Measurements from ENCODE around the gene TNFRSF19.
A peak's percentile ranks its signal among the peaks of the same experiment; 100 is the strongest.

Gene TNFRSF19

DNA sequence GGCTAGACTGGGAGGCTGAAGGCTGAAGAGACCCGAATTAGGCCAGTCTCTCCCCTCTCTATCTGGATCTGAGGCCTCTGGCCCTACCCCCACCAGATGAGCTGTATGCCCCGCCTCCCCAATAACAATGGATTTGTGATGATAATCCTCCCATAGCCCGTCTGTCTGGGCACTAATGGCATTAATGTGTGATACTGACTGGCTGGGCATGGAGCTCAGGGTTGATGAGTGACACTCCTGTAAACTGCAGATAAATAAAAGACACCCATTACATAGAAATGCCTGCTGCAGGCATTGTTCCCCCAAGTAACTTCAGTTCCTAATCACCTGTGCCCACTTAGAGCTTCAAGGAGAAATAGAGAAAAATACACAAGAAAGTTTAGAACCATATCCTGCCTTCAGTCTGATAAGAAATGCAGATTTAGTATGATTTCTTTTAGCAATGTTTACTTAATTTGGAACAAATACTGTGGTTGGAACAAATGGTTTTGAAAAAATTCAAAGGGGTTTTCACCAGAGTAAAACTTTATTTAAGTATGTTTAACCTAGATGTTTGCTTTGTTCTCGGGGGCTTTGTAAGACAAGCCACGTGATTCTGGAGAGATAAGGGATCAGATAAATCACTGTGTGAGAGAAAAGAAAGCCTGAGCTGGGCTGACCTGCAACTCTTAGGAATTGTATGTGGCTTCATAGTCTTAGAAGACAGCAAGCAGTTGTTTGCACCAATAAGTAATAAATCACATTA is 60.3 kb downstream of the TNFRSF19 start:
- no peak for DNase-seq

DNA sequence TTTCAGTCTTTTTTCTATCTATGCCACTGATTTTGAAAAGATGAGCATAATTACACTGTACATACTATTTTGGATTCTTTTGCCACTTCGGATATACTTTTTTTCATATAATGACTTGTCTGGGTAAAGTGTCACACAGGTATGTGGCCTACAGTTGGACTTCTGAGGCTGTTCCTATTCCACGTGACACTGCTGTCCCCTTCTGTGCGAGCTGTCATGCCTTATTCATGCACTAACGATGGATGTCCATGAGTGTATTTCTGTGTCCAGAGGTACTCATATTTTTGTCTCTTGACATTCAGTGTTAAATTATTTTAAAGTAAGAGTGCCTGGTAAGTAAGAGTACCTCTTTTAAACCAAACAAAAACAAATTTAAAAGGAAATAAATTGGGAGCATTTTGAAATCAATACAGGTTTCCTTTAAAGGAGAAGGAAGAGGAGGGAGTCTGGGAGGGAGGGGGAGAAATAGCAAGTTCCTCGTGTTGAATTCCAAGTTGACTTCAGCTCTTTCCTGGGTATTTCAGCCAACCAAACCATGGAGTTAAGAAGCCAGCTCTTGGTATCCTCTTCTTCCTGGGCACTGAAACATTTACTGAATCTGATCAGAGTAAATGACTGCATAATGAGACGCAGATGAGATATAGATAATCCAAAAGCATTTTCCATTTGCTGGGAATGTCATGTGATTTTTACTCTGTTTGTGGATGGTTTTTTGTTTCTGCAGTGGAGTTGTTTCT is 61.3 kb downstream of the TNFRSF19 start:
- no peak for DNase-seq

DNA sequence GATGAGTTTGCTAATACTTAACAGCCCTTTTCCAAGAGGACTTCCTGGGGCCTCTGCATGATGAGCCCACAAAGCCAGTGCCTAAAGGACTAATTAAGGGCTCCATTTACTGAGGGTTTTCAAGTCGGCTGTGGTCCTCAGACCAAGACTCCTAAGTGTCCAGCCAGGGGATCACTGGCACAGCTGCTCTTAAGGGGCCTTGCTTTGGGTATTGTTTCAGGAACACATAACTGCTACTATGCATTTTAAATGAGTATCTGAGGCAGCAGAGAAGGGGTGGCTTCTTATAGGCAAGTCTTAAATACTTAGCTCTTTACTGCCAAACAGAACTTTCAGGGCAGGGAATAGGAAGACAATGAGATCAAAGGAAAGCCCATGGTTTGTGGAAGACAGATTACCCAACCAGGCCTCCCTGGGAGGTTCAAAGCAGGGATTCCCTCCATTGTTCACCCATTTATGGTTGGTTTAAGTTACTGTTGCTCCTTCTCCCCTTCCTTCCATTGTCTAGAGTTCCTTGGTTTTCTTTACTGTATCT is 61.9 kb downstream of the TNFRSF19 start:
- no peak for DNase-seq

DNA sequence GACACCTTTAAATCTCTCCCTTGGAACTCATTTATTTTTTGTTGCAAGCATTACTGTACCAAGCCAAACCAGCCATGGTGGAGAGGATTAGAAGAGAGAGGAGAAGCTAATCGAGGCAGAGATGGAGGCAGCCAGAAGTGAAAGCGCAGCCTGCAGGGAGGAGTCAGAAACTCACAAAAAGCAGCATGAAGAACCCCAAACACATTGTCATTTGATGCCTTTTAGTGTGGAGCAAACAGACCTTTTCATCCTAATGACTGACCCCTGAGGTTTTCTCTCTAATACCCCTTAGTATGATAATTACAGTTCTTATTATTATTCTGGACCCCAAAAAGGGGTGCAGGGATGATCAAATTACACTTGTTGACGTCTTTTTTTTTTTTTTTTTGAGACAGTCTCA is 62.5 kb downstream of the TNFRSF19 start:
- DNase-seq = no peak

DNA sequence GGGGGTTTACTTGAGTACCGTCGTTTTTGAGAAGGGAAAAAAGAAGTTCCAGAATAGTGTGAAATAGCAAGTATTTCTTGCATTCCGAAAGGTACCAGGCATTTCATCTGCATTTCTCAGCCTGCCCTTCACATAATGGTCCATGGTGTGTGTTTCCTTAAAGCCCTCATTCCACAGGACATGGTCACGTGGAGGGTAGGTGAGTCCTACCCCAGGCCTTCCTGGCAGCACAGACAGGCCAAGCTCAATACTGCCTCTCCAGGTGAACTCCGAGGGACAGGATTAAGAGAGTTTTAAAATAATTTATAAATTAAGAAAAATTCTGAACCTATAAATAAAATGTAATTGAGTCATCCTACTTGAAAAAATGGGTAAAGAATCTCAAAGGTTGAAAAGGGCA is 64.7 kb downstream of the TNFRSF19 start:
- DNase-seq = no peak

DNA sequence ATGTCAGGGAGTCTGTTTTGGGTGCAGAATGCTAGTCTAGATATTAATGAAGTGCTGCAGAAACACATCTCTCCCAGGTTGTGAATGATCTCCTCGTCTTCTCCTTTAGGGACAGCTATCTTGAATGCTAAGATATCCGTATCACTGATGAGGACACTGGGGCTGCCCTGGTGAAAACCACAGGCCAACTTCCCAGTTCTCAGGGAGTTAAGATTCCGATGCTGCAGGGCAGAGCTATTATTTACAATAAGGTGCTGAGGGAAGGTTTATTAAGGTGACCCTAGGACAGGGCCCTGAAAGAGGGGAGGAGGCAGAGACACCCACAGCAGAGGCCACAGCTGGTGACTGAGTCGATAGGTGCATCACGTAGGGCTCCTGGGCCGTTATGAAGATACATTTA is 66.1 kb downstream of the TNFRSF19 start:
- no peak for DNase-seq

DNA sequence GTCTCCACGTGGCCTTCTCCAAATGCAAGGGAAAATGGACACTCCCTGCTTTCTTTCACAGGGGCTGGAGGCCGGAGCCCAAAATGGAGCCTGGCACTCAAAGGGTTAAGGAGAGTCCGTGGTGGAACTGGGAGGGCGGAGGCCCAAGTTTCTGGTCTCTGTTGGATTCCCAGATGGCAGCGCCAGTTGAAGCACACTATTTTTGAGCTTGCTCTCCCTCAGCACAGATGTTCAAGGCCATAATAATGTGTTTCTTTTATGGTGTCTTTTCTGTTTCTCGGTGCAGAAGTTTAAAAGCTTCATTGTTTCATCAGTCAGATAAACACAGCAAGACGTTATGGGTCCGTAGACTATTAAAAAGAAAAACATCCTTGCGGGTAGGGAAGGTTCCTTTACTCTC is 67.6 kb downstream of the TNFRSF19 start:
- no peak for DNase-seq

DNA sequence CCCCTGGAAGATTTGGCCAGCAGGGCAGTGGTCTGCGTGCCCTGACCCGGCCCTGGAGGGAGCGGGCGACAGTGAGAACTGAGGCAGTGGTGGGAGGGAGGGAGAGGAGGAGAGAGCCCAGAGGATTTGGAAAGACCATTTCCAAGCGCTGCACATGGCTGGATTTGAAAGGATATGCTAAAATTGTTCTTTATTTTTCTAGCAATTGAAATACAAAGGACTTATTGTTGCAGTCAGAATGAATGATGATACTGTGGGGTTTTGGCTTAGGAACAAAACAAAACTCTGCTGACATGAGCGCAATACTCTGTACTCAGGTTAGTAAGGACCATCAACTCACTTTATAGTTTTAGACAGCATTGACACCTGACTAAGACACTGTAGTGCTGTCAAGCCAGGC is 69.5 kb downstream of the TNFRSF19 start:
- no peak for DNase-seq

DNA sequence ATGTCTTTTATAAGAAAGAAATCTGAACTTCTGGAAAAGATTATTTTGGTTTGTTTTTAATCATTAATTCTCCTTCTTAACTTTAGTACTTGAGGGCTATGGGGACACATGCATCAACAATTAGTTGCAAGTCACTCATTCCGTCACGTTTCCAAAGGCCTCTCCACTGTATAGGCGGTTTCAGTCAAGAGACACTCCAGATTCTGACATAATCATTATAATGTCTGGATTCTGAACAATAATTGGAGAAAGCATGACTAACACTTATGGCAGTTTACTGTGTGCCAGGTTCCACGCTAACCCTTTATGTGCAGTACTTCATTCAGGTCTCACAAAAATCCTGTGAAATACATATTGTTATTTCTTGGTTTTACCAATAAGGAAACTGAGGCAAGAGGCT is 71.9 kb downstream of the TNFRSF19 start:
- DNase-seq = no peak

DNA sequence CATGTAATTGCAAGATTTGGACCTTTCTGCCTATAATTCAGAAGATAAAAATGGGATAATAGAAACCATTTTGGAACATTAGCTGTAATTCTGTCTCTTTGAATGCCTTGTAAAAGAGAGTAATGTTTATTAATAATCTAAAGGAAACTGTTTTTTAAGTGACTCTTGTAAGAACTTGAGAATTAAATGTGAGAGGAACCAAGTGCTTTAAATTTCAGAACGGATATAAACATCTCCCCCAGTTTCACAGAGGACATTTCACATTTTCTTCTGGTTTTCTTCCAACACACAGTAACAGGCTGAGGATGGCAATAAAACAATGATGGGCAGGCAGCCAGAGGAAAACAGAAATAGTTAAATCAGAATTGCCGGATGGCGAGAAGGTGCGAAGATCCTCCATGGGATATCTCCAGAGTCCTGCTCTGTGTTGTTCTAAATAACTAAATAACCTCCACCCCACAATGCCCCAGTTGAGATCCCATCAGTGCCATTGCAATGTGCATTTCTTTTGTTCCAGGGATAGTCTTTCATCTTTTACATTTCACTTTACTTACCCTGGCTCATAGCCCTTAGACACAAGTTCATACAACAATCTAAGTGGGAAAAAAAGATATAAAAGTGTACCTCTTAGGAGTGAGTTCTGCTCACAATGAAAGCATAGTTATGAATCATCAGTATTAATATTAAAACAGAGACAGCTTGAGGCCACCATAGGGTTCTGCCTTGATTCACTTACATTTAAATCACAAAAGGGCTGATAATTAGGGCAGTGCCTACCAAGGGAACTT is 73.3 kb downstream of the TNFRSF19 start:
- DNase-seq = no peak

DNA sequence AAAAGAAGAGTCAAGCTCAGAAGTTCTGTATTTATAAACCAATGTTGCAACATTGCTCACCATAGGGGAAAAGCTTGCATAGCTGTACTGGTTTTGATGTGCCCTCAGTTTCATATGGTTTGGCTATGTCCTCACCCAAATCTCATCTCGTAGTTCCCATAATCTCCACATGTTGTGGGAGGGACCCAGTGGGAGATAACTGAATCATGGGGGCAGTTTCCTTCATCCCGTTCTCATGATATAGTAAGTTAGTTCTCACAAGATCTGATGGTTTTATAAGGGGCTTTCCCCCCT is 73.9 kb downstream of the TNFRSF19 start:
- DNase-seq = no peak

DNA sequence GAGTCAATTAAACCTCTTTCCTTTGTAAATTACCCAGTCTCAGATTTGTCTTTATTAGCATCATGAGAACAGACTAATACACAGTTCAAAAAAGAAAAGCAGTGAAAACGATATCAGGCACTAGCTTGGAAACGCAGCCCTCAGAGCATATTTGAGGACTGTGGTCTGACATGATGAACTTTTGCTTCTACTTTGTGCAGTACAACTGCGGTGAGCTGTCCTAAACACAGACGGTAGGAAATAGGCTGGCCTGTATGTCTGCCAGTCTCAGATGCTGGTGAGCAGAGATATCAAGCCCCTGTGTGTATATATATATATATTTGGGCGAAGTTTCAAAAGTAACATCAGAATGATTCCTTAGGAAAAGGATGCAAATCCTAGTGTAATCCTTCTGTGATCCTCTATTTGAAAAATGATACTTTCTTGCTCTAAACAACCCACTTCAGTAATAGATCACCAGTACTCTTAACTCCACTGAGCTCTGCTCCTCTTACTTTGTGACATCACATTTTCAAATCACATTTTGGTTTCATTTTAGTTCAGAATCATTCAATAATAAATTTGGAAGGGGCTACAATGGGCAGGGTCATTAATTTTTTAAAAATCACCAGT is 74.4 kb downstream of the TNFRSF19 start:
- DNase-seq = no peak

DNA sequence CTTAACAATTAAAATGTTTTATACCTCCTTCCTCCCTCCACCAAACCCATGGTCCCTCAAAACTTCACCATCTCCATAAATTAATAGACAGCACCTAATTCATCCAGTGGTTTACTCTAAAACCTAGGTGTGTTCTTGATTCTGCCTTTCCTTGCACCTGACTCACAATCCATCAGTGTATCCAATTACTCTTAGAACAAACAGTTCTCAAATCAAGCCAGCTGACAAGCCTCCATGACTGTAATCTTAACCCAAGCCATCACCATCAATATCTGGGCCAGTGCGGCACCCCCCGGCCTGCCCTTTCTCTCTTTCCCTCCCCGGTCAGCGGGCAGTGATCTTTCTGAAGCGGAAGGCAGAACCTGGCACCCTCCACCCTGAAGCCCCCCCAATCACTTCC is 75.6 kb downstream of the TNFRSF19 start:
- DNase-seq = no peak

DNA sequence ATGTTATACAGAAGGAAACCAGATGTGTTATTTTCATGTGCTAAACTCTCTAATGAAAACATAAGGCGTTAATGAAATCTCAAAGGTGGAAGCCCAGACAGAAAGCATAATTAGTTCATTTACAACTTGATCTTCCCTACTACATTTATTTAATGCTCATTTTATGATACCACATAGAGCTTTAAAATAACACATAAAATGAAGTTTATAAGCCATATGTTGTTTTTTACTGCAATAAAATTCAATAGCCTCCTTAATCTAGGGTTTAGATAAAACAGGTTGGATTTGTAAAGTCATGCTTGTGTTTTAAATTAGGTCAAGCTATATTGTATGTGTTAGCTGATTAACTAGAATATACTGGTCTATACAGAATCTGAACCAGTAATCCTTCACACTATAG is 81.2 kb downstream of the TNFRSF19 start:
- no peak for DNase-seq

DNA sequence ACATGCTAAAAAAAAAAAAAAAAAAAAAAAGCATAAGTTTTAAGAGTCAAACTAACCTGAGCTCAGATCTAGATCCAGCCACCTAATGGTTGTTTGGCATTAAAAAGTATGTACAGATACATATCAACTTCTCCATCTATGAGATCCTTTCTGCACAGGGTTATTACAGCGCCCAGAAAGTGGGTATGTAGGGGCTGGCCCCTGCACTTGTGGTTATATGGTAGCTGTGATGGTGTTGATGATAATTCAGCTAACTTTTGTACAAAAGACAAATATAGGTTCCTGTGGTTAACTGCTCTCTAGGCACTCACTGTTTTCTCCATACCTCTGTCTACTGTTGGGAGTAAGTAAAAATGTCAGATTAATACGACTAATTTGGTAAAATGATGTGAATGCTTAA is 81.7 kb downstream of the TNFRSF19 start:
- no peak for DNase-seq

DNA sequence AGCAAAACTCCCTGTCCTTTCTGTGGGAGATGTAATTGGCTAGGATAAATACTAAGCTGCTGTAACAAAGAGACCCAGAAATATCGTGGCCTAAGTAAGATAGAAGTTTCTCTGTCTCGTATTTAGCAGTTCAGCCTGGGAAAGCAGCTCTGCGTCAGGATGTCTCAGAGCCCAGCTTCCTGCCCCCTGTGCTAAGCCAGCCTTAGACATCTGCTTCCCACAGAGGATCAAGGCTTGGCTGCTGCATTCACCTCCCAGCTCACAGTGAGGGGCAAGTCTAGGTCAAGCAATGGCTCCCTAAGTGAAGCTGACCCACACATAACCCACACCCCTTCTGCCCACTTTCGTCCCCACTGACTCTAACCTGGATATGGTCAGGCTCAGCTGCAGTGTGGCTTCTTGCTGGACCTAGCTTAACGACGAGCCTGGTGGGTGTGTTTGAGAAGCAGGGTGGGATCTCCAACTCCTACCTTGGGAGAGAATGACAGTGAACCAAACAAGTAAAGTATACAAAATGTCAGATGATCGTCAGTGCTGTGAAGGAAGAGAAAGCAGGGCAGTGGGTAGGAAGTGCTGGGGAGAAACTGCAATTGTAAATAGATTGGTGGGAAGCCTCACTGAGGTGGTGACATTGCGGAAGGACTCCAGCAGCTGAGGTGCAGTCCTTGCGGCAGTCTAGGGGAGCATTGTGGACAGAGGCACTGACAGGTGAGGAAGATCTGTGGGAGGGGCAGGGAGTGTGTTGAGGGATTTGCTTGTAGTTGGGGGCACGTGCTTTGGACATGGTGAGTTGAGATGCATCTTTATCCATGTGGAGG is 82.9 kb downstream of the TNFRSF19 start:
- DNase-seq = no peak

DNA sequence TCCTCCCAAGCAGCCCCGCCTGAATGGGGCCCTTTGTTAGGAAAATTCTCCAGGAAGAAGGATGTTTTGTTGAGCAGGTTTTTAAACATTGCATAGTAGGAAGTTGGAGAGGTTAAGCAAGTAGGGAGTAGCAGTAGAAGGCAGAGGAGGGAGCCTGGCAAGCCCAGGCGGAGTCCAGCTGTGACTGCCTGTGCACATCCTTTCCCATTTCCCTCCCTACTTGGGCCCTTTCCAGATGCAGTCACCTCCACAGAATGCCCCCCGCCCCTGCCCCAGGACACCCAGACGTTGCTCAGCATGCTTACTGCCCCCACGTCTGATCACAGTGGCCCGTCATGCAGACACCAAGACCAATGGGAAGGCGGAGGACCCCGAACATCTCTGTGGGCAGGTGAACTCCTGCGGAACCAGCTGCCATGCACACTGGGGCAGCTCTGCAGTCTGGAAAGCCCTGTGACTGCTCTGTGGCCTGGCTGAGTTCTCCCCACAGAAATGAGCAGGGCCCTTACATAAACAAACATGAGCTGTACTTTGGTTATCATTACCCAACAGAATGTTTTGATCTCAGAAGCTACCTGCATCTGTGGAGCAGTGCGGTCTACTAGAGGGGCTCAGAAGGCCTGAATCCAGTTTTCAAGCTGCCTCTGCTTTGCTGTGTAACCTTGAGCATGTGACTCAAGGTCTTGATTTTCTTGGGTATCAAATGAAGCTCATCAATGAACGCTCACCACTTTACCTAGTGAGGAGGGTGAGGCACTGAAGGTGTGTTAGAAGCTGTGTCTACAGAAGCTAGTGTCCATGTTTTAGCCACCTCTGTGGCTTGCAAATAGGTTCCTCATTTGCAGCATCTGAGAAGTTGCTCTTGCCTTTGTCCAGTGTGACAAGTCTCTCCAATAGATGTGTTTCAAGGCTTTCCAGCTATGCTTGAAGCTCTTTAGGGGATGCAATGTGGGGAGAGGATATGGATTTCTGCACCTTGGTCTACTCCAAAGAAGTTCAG is 84.2 kb downstream of the TNFRSF19 start:
- DNase-seq = no peak

DNA sequence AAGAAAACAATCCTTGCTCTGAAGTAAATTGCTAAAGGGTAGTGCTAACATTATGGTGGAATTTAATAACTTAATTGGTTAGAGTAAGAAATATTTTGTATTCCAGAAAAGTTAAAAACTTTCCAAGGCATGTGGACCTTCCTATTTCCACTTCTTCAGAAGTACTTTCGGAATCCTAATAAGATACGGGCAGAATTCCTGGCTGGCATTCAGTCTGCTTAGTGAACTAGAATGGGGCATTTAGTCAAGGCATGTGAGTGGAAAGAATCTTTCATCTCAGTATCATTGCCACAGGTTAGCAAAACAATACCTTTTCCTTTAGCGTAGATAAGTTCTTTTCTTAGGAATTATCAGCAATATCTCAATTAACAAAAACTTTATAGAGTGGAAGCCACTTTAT is 85.1 kb downstream of the TNFRSF19 start:
- DNase-seq = no peak

DNA sequence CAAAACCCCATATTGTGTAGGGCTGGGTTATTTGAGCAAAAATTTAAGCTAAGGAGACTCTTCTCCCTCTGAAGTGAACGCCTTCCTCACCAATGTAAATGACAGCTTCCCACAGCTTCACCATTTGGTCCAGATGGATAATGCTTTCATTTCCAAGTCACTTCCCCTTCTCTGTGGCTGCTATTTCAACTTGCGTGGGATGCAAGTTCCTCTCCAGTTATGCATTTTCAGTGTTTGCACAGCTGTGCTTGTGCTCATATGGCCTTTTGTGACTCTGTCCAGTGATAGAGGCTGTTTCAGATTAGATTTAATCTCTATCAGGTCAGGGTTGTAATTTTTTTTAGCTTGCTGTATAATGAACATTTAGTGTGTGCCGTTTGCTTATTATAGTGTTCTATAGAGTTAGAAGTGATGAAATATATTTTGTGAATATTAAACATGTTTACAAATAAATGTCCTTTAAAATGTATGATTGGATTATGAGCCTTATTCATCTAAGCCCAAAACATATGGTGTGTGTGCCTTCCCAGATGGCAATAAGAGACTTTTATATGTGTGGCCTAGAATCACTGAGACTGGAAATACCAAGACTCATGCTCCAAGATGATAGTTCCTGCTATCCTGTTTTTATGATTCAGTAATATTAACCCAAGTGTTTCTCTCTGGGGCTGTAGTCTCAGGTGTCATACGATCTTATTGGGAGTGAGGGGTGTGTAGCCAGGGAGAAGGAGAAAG is 86.6 kb downstream of the TNFRSF19 start:
- peak; percentile 5 for DNase-seq

DNA sequence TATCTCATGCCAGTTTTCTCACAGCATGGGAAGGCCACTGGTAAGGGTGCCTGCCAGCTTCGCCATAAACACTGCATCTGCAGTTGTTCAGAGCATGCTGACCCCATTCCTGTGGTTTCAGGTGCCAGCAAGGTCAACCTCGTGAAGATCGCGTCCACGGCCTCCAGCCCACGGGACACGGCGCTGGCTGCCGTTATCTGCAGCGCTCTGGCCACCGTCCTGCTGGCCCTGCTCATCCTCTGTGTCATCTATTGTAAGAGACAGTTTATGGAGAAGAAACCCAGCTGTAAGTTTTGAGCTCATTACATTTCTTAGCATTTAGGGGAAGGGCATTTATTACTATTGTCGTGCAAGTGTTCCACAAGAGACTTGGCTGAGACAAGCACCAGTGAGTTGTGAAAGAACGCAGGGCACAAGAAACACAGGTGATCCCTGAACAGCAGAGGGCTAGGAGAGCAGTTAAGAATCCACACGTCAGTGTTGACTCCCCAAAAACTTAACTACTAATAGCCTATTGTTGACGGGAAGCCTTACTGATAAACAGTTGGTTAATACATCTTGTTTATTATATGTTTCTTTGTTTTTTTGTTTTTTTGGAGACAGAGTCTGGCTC is 88.8 kb downstream of the TNFRSF19 start:
- no peak for DNase-seq
